Panc1 (cell line): ENCODE data around the gene ARHGAP4. TPM values are rescaled to one million over a fixed set of nuclear protein-coding genes. Genes with fewer than 3 reads are reported as not detected.
A peak's percentile ranks its signal among the peaks of the same experiment; 100 is the strongest.

Experiments used
- ATAC-seq: fragments of 200-7000 bp; cut with Tn5 transposase; 2 replicates; pipeline ENCODE4 v1.9.1; 2020; ENCODE audit warnings: mild to moderate bottlenecking, moderate library complexity
- BruUV-seq: library from RNA; stranded (reverse); fragments of 400-500 nt; replicated peaks from 2 replicates; lab custom pipeline; 2021; lab: Mats Ljungman, UMichigan
- CTCF ChIA-PET: fragments of 300-600 bp; sonication (Branson Sonifier 250); formaldehyde crosslinking; loops from one replicate; lab custom pipeline; 2022; ENCODE audit warnings: antibody characterized with exemption; lab: Charles Lee
- POLR2A ChIA-PET: fragments of 300-600 bp; sonication (Branson Sonifier 250); formaldehyde crosslinking; loops from one replicate; lab custom pipeline; 2022; ENCODE audit warnings: antibody characterized with exemption; lab: Charles Lee
- DNase-seq: peaks from one replicate; pipeline ENCODE4 v3.0.0-alpha.2; 2010; ENCODE audit warnings: low read depth, low spot score
- H3K27ac ChIP-seq: 2 replicates; pipeline ENCODE4 v1.5.1; 2011; ENCODE audit warnings: mild to moderate bottlenecking, low read length, inconsistent platforms
- H3K27me3 ChIP-seq: fragments of 200-500 bp; sonication (Bioruptor generic); 2 replicates; pipeline ENCODE4 v1.6.0; 2014; ENCODE audit warnings: low read length, inconsistent platforms; ENCODE audit not compliant: control insufficient read depth, insufficient read depth
- H3K36me3 ChIP-seq: fragments of 200-500 bp; sonication (Bioruptor generic); 2 replicates; pipeline ENCODE4 v1.5.1; 2014; ENCODE audit warnings: inconsistent platforms, mild to moderate bottlenecking, low read length, moderate library complexity; ENCODE audit not compliant: control insufficient read depth, insufficient read depth
- H3K4me1 ChIP-seq: 2 replicates; pipeline ENCODE4 v1.5.1; 2011; ENCODE audit warnings: inconsistent platforms, mild to moderate bottlenecking, low read length, moderate library complexity; ENCODE audit not compliant: control insufficient read depth, insufficient read depth
- H3K4me3 ChIP-seq, 2 experiments: 2 replicates each; pipeline ENCODE4 v1.5.1; 2011 to 2012; ENCODE audit warnings: low read depth in 2 of 2, low read length in 2 of 2, mild to moderate bottlenecking in 2 of 2, inconsistent platforms in 1 of 2, moderate library complexity in 1 of 2
- H3K9me3 ChIP-seq: fragments of 200-500 bp; sonication (Bioruptor generic); 2 replicates; pipeline ENCODE4 v1.5.1; 2014; ENCODE audit warnings: low read depth, mild to moderate bottlenecking, inconsistent platforms, low read length, moderate library complexity; ENCODE audit not compliant: control insufficient read depth, insufficient read depth
- POLR2AphosphoS5 ChIP-seq: IDR thresholded peaks from 2 replicates; pipeline ENCODE4 v1.6.1; 2012; ENCODE audit warnings: mild to moderate bottlenecking, low read depth, low read length, moderate library complexity
- SIN3A ChIP-seq: IDR thresholded peaks from 2 replicates; pipeline ENCODE4 v1.6.1; 2012; ENCODE audit warnings: low read depth, mild to moderate bottlenecking, low read length, moderate library complexity, borderline replicate concordance; ENCODE audit not compliant: insufficient read depth
- TCF7L2 ChIP-seq: IDR thresholded peaks from 2 replicates; pipeline ENCODE4 v1.6.1; 2011; ENCODE audit warnings: mild to moderate bottlenecking, low read depth, low read length, inconsistent platforms
- in situ Hi-C: cut with HindIII; loops from 2 replicates; pipeline ENCODE4 v1.10.0; 2016; ENCODE audit warnings: low sequenced_read_pairs, low pct_unique_long_range_greater_than_20kb
- intact Hi-C: fragments of 100-400 bp; cut with micrococcal nuclease; formaldehyde crosslinking; loops from one replicate; pipeline ENCODE4 v1.10.0; 2022; ENCODE audit not compliant: unreplicated experiment
- total RNA-seq: library from RNA; stranded (reverse); gene quantifications from one replicate; pipeline ENCODE4 v1.2.1, GENCODE V29; 2021; ENCODE audit not compliant: unreplicated experiment
- TF ChIP-seq, protein P1 (sequence below), 2 experiments: IDR thresholded peaks; 2 replicates each; pipeline ENCODE4 v1.6.1; 2011 to 2012; ENCODE audit warnings: low read depth in 2 of 2, control low read depth in 1 of 2, low read length in 1 of 2, mild to moderate bottlenecking in 1 of 2, moderate library complexity in 1 of 2; ENCODE audit not compliant: insufficient read depth in 1 of 2
- TF ChIP-seq, protein P2 (sequence below): fragments of 450-650 bp; IDR thresholded peaks from 2 replicates; pipeline ENCODE4 v1.5.1; 2017; ENCODE audit warnings: mild to moderate bottlenecking

Gene ARHGAP4
- total RNA-seq, 1 experiment from 2014 or later = 225 TPM

DNA sequence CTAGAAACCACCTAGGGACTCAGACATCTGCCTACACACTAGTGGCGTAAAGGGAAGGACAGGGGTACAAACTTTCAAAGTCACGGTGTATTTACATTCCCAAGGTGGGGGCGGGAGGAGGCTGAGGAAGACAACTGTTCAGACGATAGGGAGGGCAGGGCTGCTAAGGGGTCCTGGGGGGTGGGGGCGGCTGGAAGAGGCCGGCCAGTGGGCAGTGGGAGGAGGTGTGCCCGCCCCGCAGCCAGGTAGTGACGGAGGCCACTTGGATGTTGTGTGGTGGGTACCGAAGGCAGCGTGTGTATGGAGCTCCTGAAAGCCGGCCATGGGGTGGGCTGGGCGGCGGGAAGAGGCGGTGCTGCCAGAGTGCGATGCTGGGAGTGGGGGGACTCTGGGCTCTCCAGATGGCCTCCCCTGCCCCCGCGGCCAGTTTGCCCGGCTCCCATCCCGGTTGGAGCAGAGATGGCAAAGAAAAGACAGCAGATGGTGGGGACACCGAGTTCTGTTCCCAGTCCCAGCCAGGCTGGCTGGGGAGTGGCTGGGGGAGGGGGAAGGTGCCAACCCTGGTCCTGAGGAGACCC lies 64.2 kb downstream of the ARHGAP4 start:
- no peak for DNase-seq
- TF ChIP-seq SIN3A (no peak), TCF7L2 (no peak), POLR2AphosphoS5 (no peak)
- TF ChIP-seq, protein P1, sequence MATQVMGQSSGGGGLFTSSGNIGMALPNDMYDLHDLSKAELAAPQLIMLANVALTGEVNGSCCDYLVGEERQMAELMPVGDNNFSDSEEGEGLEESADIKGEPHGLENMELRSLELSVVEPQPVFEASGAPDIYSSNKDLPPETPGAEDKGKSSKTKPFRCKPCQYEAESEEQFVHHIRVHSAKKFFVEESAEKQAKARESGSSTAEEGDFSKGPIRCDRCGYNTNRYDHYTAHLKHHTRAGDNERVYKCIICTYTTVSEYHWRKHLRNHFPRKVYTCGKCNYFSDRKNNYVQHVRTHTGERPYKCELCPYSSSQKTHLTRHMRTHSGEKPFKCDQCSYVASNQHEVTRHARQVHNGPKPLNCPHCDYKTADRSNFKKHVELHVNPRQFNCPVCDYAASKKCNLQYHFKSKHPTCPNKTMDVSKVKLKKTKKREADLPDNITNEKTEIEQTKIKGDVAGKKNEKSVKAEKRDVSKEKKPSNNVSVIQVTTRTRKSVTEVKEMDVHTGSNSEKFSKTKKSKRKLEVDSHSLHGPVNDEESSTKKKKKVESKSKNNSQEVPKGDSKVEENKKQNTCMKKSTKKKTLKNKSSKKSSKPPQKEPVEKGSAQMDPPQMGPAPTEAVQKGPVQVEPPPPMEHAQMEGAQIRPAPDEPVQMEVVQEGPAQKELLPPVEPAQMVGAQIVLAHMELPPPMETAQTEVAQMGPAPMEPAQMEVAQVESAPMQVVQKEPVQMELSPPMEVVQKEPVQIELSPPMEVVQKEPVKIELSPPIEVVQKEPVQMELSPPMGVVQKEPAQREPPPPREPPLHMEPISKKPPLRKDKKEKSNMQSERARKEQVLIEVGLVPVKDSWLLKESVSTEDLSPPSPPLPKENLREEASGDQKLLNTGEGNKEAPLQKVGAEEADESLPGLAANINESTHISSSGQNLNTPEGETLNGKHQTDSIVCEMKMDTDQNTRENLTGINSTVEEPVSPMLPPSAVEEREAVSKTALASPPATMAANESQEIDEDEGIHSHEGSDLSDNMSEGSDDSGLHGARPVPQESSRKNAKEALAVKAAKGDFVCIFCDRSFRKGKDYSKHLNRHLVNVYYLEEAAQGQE (IDR thresholded peaks at IDR 0.05; ENCODE audit: insufficient read depth in 1 of 2, low read depth in 2 of 2, low read length in 1 of 2) = no peak
- TF ChIP-seq, protein P2, sequence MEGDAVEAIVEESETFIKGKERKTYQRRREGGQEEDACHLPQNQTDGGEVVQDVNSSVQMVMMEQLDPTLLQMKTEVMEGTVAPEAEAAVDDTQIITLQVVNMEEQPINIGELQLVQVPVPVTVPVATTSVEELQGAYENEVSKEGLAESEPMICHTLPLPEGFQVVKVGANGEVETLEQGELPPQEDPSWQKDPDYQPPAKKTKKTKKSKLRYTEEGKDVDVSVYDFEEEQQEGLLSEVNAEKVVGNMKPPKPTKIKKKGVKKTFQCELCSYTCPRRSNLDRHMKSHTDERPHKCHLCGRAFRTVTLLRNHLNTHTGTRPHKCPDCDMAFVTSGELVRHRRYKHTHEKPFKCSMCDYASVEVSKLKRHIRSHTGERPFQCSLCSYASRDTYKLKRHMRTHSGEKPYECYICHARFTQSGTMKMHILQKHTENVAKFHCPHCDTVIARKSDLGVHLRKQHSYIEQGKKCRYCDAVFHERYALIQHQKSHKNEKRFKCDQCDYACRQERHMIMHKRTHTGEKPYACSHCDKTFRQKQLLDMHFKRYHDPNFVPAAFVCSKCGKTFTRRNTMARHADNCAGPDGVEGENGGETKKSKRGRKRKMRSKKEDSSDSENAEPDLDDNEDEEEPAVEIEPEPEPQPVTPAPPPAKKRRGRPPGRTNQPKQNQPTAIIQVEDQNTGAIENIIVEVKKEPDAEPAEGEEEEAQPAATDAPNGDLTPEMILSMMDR = no peak
- Histone ChIP-seq H3K27me3 (no peaks in the 10 kb centered on the region; the same call in 1 of the 2 replicates), H3K4me3 (no peak overlapping the region), H3K9me3 (no peaks in the 10 kb centered on the region), H3K27ac (no peak overlapping the region), H3K36me3 (no peaks in the 10 kb centered on the region), H3K4me1 (no peaks in the 10 kb centered on the region)
- CTCF ChIA-PET = no interaction called here
- in situ Hi-C loops = no loop called here
- TSS peak; percentile 84 for BruUV-seq
- no peak for ATAC-seq
- POLR2A ChIA-PET = no interaction called here
- intact Hi-C loops = no loop called here

- intact Hi-C loops (no loop called here), in situ Hi-C loops (no loop called here)
- no TSS peak for BruUV-seq
- Histone ChIP-seq H3K4me3 (no peak overlapping the region), H3K27me3 (no peaks in the 10 kb centered on the region; the same call in 1 of the 2 replicates), H3K36me3 (no peaks in the 10 kb centered on the region), H3K9me3 (no peaks in the 10 kb centered on the region), H3K27ac (no peak overlapping the region), H3K4me1 (no peaks in the 10 kb centered on the region)
- TF ChIP-seq POLR2AphosphoS5 (peak; percentile 33), TCF7L2 (no peak)
- DNase-seq (no peak), ATAC-seq (no peak)
- POLR2A ChIA-PET = interaction anchor here (0.7 kb wide), 1 partner anchor 15 kb away, joined by 4 read pairs; no protein-coding TSS in a partner anchor
- CTCF ChIA-PET = no interaction called here
Measured at GRCh38 chrX:153861151-153861550, 64.9 kb downstream of the ARHGAP4 start.

Other genes starting within 250 kb of the ARHGAP4 start
- gene SLC6A8, start 238.3 kb downstream of the ARHGAP4 start, total RNA-seq = 125 TPM
- gene BCAP31, start 201.9 kb downstream of the ARHGAP4 start, total RNA-seq = 432 TPM
- gene ABCD1, start 201.4 kb downstream of the ARHGAP4 start, total RNA-seq = 86.6 TPM
- gene PLXNB3, start 162.0 kb downstream of the ARHGAP4 start, total RNA-seq = 14.3 TPM
- gene SRPK3, start 145.2 kb downstream of the ARHGAP4 start, total RNA-seq = 1.6 TPM
- gene IDH3G, start 131.9 kb downstream of the ARHGAP4 start, total RNA-seq = 89.4 TPM
- 504 TPM for gene SSR4, start 131.6 kb downstream of the ARHGAP4 start, total RNA-seq
- gene PDZD4, start 95.7 kb downstream of the ARHGAP4 start, total RNA-seq = 37.2 TPM
- gene L1CAM, start 40.1 kb downstream of the ARHGAP4 start, total RNA-seq = 819 TPM
- 10.6 TPM for gene AVPR2, start 21.6 kb downstream of the ARHGAP4 start, total RNA-seq
- 246 TPM for gene NAA10, start 8.8 kb upstream of the ARHGAP4 start, total RNA-seq
- gene RENBP, start 18.4 kb upstream of the ARHGAP4 start, total RNA-seq = 0.62 TPM
- gene HCFC1, start 45.6 kb upstream of the ARHGAP4 start, total RNA-seq = 113 TPM
- gene TMEM187, start 46.5 kb upstream of the ARHGAP4 start, total RNA-seq = 15.7 TPM
- 432 TPM for gene IRAK1, start 93.6 kb upstream of the ARHGAP4 start, total RNA-seq
- gene MECP2, start 171.5 kb upstream of the ARHGAP4 start, total RNA-seq = 88.9 TPM
- not detected for gene OPN1LW, start 218.0 kb upstream of the ARHGAP4 start, total RNA-seq